Thyroid gland (tissue), 4 donors: Measurements from ENCODE around the gene INSM2. TPM values are rescaled to one million over a fixed set of nuclear protein-coding genes. Genes with fewer than 3 reads are reported as not detected.

Source experiments
- DNase-seq, 2 donors: peaks; one replicate each; pipeline ENCODE4 v3.0.0-alpha.2; 2019
- H3K27ac ChIP-seq, 3 donors: fragments of 200-600 bp; sonication (generic); 1 replicate in 2 of 3; 2 replicates in 1 of 3; pipeline ENCODE4 v1.5.1; 2016 to 2019; ENCODE audit warnings: mild to moderate bottlenecking in 1 of 3, moderate library complexity in 1 of 3
- H3K27me3 ChIP-seq: fragments of 200-600 bp; sonication (generic); one replicate; pipeline ENCODE4 v1.5.1; 2019
- H3K36me3 ChIP-seq, 2 donors: fragments of 200-600 bp; sonication (generic); one replicate each; pipeline ENCODE4 v1.5.1; 2016 to 2019
- H3K4me1 ChIP-seq, 2 donors: fragments of 200-600 bp; sonication (generic); one replicate each; pipeline ENCODE4 v1.5.1; 2017 to 2019
- H3K4me3 ChIP-seq, 3 donors: fragments of 200-600 bp; sonication (generic); replicated peaks in 1 of 3; 1 replicate in 2 of 3; 2 replicates in 1 of 3; pipeline ENCODE4 v1.5.1; 2016; ENCODE audit warnings: mild to moderate bottlenecking in 1 of 3
- H3K9me3 ChIP-seq: fragments of 200-600 bp; sonication (generic); one replicate; pipeline ENCODE4 v1.5.1; 2017
- POLR2A ChIP-seq, 2 donors: fragments of 450-650 bp; IDR thresholded peaks; one replicate each; pipeline ENCODE4 v1.6.1; 2017; ENCODE audit warnings: antibody characterized with exemption in 2 of 2, mild to moderate bottlenecking in 2 of 2, moderate library complexity in 1 of 2
- WGBS, 2 donors: methylation state at CpG; one replicate each; pipeline ENCODE4 v1.1.5; 2017; 5-methylcytosine and 5-hydroxymethylcytosine counted together
- intact Hi-C: fragments of 100-400 bp; cut with DNase I; formaldehyde crosslinking; loops from one replicate; pipeline ENCODE4 v1.15.1; 2023
- total RNA-seq, 4 donors: library from RNA; depleted of rRNA; stranded (reverse); fragments of >200 nt; gene quantifications; one replicate each; pipeline ENCODE4 v1.2.3, GENCODE V29; 2016
- TF ChIP-seq, protein P1 (sequence below), 6 experiments: fragments of 200-600 bp in 3 of 6; fragments of 450-650 bp in 3 of 6; sonication (generic) in 3 of 6; IDR thresholded peaks; one replicate each; pipeline ENCODE4 v1.5.1; 2016 to 2019; ENCODE audit warnings: antibody characterized with exemption in 6 of 6, mild to moderate bottlenecking in 2 of 6, inconsistent platforms in 1 of 6, moderate library complexity in 1 of 6

Gene INSM2
- total RNA-seq = not detected

DNA sequence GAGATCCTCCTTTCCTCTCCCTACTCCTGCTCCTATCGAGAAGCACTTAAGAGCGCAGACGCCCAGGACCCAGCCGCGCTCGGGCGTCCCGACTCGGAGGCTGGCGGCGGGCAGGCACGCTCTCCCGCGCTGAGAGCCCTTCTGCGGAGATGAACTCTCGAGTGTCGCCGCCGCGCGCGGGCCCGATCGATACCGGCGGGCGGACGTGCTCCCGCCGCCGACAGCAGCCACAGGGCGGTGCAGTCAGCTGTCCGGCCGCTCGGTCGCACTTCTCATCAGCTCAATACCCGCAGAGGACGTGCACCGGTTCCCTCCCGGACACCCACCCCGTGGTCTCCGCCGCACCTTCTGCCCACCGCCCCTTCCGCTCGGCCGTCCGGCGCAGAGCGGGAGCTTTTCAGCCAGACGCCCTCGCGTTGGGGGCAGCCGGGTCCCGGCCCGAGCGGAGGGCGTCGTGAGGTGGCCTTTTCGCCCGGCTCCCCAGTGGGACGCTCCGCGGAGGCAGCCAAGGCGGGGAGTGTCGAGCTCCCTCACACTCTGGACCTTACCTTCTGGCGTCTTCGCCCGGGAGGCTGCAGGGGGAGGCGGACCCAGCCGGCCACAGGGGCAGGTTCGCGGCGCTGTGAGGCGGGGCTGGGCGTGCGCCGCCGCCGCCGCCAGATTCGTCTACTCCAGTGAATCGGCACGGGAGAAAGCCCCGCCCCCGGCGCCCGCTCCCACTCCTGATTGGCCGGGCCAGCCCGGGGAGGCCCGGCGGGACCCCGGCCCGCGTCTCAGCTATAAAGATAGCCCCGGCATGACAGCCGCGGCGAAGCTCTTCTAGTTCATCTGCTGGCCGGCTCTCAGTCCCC lies at the start of gene INSM2:
TSS of gene INSM2 (plus strand) at position 808 of the 851 bp plus-strand sequence. CDS start 89 bp downstream, outside the sequence.
- 1 to 4% methylated on average over 5 to 19 of the region's 100 CpGs for WGBS, 2 donors

DNA sequence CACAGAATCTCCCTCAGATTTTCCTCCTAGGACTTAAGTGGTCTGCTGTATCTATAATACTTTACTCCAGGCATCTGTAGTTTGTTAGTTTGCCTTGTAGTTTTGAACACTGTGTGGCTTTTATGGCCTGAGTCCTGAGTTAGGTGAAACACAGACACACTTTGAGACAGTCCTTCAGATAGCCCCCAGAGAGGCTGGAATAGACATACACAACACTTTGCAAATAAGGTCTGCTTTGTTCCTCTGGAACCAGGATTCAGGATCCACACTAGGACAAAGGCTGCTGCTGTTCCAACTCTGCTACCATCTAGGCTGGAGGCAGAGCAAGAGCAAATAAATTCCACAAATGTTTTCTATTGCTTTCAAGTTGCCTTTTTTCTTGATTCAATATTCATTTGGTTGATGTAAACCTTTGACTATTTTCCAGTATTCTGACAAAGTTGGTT lies 41.4 kb upstream of the INSM2 start:
- TF ChIP-seq, protein P1, sequence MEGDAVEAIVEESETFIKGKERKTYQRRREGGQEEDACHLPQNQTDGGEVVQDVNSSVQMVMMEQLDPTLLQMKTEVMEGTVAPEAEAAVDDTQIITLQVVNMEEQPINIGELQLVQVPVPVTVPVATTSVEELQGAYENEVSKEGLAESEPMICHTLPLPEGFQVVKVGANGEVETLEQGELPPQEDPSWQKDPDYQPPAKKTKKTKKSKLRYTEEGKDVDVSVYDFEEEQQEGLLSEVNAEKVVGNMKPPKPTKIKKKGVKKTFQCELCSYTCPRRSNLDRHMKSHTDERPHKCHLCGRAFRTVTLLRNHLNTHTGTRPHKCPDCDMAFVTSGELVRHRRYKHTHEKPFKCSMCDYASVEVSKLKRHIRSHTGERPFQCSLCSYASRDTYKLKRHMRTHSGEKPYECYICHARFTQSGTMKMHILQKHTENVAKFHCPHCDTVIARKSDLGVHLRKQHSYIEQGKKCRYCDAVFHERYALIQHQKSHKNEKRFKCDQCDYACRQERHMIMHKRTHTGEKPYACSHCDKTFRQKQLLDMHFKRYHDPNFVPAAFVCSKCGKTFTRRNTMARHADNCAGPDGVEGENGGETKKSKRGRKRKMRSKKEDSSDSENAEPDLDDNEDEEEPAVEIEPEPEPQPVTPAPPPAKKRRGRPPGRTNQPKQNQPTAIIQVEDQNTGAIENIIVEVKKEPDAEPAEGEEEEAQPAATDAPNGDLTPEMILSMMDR (IDR thresholded peaks at IDR 0.05) = no peak
- no peak for TF ChIP-seq POLR2A (IDR thresholded peaks at IDR 0.05)
- no peaks in the 10 kb centered on the region for H3K9me3 ChIP-seq
- H3K27me3 ChIP-seq = no peaks in the 10 kb centered on the region
- no peak overlapping the region for H3K4me3 ChIP-seq
- DNase-seq = no peak
- H3K36me3 ChIP-seq = no peaks in the 10 kb centered on the region
- intact Hi-C loops = no loop called here
- H3K27ac ChIP-seq = no peak overlapping the region
- H3K4me1 ChIP-seq = no peaks in the 10 kb centered on the region

More for the DNA sequence above, at the start of gene INSM2:
- H3K9me3 ChIP-seq = no peaks in the 10 kb centered on the region
- H3K27ac ChIP-seq = no peak within 1 kb of the TSS
- H3K27me3 ChIP-seq = peaks cover 20% of the 10 kb centered on the region
- H3K4me3 ChIP-seq = peak within 1 kb of the TSS in 1 of 3 donors; percentile 23
- DNase-seq = peak; percentile 46 to 58
- TF ChIP-seq, protein P1 (IDR thresholded peaks at IDR 0.05) = no peak
- TF ChIP-seq POLR2A (IDR thresholded peaks at IDR 0.05) = no peak
- intact Hi-C loops = no loop called here
- no peaks in the 10 kb centered on the region for H3K36me3 ChIP-seq
- H3K4me1 ChIP-seq = peaks cover 27 to 29% of the 10 kb centered on the region in 2 donors

- H3K27ac ChIP-seq = no peak overlapping the region
- H3K4me3 ChIP-seq = no peak overlapping the region
- no peaks in the 10 kb centered on the region for H3K9me3 ChIP-seq
- TF ChIP-seq, protein P1 (IDR thresholded peaks at IDR 0.05) = no peak
- no peak for TF ChIP-seq POLR2A (IDR thresholded peaks at IDR 0.05)
- no peaks in the 10 kb centered on the region for H3K36me3 ChIP-seq
- intact Hi-C loops = no loop called here
- DNase-seq = no peak
- H3K27me3 ChIP-seq = no peaks in the 10 kb centered on the region
- H3K4me1 ChIP-seq = no peaks in the 10 kb centered on the region
Observed at GRCh38 chr14:35495278-35495677, 38.7 kb upstream of the INSM2 start.

- no peak overlapping the region for H3K4me3 ChIP-seq
- no peaks in the 10 kb centered on the region for H3K9me3 ChIP-seq
- no peaks in the 10 kb centered on the region for H3K4me1 ChIP-seq
- no peaks in the 10 kb centered on the region for H3K27me3 ChIP-seq
- whole genome bisulfite sequencing, 2 donors = 89 to 90% methylated on average over 2 of the region's 2 CpGs
- DNase-seq = no peak
- H3K27ac ChIP-seq = no peak overlapping the region
- H3K36me3 ChIP-seq = no peaks in the 10 kb centered on the region
- intact Hi-C loops = no loop called here
- TF ChIP-seq, protein P1 (IDR thresholded peaks at IDR 0.05) = no peak
- no peak for TF ChIP-seq POLR2A (IDR thresholded peaks at IDR 0.05)
Observed at GRCh38 chr14:35499180-35499579, 34.8 kb upstream of the INSM2 start.

GRCh38 chr14:35503646-35504045 lies 30.3 kb upstream of the INSM2 start:
- TF ChIP-seq, protein P1 (IDR thresholded peaks at IDR 0.05) = no peak
- TF ChIP-seq POLR2A (IDR thresholded peaks at IDR 0.05) = no peak
- H3K4me3 ChIP-seq = no peak overlapping the region
- H3K27ac ChIP-seq = no peak overlapping the region
- H3K27me3 ChIP-seq = no peaks in the 10 kb centered on the region
- intact Hi-C loops = no loop called here
- H3K36me3 ChIP-seq = no peaks in the 10 kb centered on the region
- H3K4me1 ChIP-seq = no peaks in the 10 kb centered on the region
- DNase-seq = no peak
- H3K9me3 ChIP-seq = no peaks in the 10 kb centered on the region
- WGBS, 2 donors = 28% methylated on average over 3 of the region's 3 CpGs
